Endothelial cell of umbilical vein (primary cell): ENCODE measurements around the gene SPDL1. TPM values are rescaled to one million over a fixed set of nuclear protein-coding genes. Genes with fewer than 3 reads are reported as not detected.

ENCODE experiments used
- BruUV-seq: library from RNA; stranded (reverse); fragments of 400-500 nt; replicated peaks from 2 replicates; lab custom pipeline; 2021; lab: Mats Ljungman, UMichigan
- CTCF ChIA-PET: fragments of 300-600, 350-600 bp; sonication (Branson Sonifier 250); formaldehyde crosslinking; loops from one replicate; lab custom pipeline; 2021; ENCODE audit warnings: antibody characterized with exemption, inconsistent platforms; lab: Charles Lee
- POLR2A ChIA-PET: fragments of 300-600, 350-600 bp; sonication (Branson Sonifier 250); formaldehyde crosslinking; loops from one replicate; lab custom pipeline; 2021; ENCODE audit warnings: antibody characterized with exemption, inconsistent platforms; lab: Charles Lee
- DNase-seq: peaks from one replicate; pipeline ENCODE4 v3.0.0-alpha.2; 2011; ENCODE audit warnings: low read depth, low spot score
- FAIRE-seq: peaks from 2 replicates; lab custom pipeline; 2011; peaks lifted over from hg19 to GRCh38; lab: Jason Lieb, UNC
- H2AFZ ChIP-seq: 2 replicates; pipeline ENCODE4 v1.6.0; 2012; ENCODE audit warnings: low read depth, low read length, control low read depth, inconsistent platforms
- H3K27ac ChIP-seq: 2 replicates; pipeline ENCODE4 v1.5.1; 2011; ENCODE audit warnings: low read depth, mild to moderate bottlenecking, control low read depth, low read length, moderate library complexity; ENCODE audit not compliant: insufficient read depth
- H3K27me3 ChIP-seq, 2 experiments: 2 replicates each; pipeline versions ENCODE4 v1.6.0 to v1.6.1; 2011; ENCODE audit warnings: low read length in 2 of 2, mixed read lengths in 1 of 2; ENCODE audit not compliant: control insufficient read depth in 2 of 2, insufficient read depth in 2 of 2
- H3K36me3 ChIP-seq, 2 experiments: 2 replicates in 1 of 2; 3 replicates in 1 of 2; pipeline ENCODE4 v1.5.1; 2011; ENCODE audit warnings: low read length in 2 of 2, mild to moderate bottlenecking in 1 of 2, moderate library complexity in 1 of 2; ENCODE audit not compliant: control insufficient read depth in 2 of 2, insufficient read depth in 2 of 2; ENCODE audit errors: extremely low read depth in 1 of 2
- H3K4me1 ChIP-seq: 3 replicates; pipeline ENCODE4 v1.5.1; 2011; ENCODE audit warnings: mild to moderate bottlenecking, low read length; ENCODE audit not compliant: control insufficient read depth, insufficient read depth; ENCODE audit errors: extremely low read depth
- H3K4me2 ChIP-seq: 2 replicates; pipeline ENCODE4 v1.6.1; 2011; ENCODE audit warnings: low read length, control low read depth, mixed read lengths; ENCODE audit not compliant: insufficient read depth
- H3K4me3 ChIP-seq, 3 experiments: fragments of 200-600 bp in 1 of 3; sonication (generic), shearing (Covaris generic) in 1 of 3; replicated peaks in 1 of 3; 2 replicates each; pipeline ENCODE4 v1.5.1; 2011 to 2016; ENCODE audit warnings: control low read depth in 3 of 3, low read length in 3 of 3, mild to moderate bottlenecking in 2 of 3, inconsistent platforms in 1 of 3, low read depth in 1 of 3, moderate library complexity in 1 of 3; ENCODE audit not compliant: insufficient read depth in 1 of 3
- H3K79me2 ChIP-seq: 2 replicates; pipeline ENCODE4 v1.6.0; 2012; ENCODE audit warnings: low read length, inconsistent platforms; ENCODE audit not compliant: control insufficient read depth, insufficient read depth
- H3K9ac ChIP-seq: replicated peaks from 2 replicates; pipeline ENCODE3; 2011; ENCODE audit warnings: low read length, control low read depth; ENCODE audit not compliant: insufficient read depth; ENCODE audit errors: extremely low read depth
- H3K9me1 ChIP-seq: replicated peaks from 3 replicates; pipeline ENCODE4 v1.6.0; 2011; ENCODE audit warnings: mild to moderate bottlenecking, low read length; ENCODE audit not compliant: control insufficient read depth, insufficient read depth; ENCODE audit errors: extremely low read depth
- H3K9me3 ChIP-seq: replicated peaks from 2 replicates; pipeline ENCODE4 v1.5.1; 2012; ENCODE audit warnings: low read length, inconsistent platforms; ENCODE audit not compliant: control insufficient read depth, insufficient read depth
- H4K20me1 ChIP-seq: replicated peaks from 2 replicates; pipeline ENCODE3; 2011; ENCODE audit warnings: mild to moderate bottlenecking, low read length; ENCODE audit not compliant: control insufficient read depth, insufficient read depth; ENCODE audit errors: extremely low read depth
- EZH2 ChIP-seq: IDR thresholded peaks from 2 replicates; pipeline ENCODE4 v1.6.1; 2012; ENCODE audit warnings: borderline replicate concordance, low read depth, mild to moderate bottlenecking, moderate library complexity, low read length, inconsistent platforms; ENCODE audit not compliant: severe bottlenecking
- FOS ChIP-seq: IDR thresholded peaks from 2 replicates; pipeline ENCODE4 v1.6.1; 2011; ENCODE audit warnings: mild to moderate bottlenecking, low read length, moderate library complexity, borderline replicate concordance; ENCODE audit not compliant: insufficient read depth
- GATA2 ChIP-seq: IDR thresholded peaks from 2 replicates; pipeline ENCODE4 v1.7.0; 2011; ENCODE audit warnings: low read depth, mild to moderate bottlenecking, moderate library complexity, mixed read lengths, low read length; ENCODE audit not compliant: insufficient read length, insufficient read depth
- JUN ChIP-seq: IDR thresholded peaks from 2 replicates; pipeline ENCODE4 v1.6.1; 2011; ENCODE audit warnings: borderline replicate concordance, low read depth; ENCODE audit not compliant: insufficient read length, insufficient read depth
- MAX ChIP-seq: IDR thresholded peaks from 2 replicates; pipeline ENCODE4 v1.6.1; 2011; ENCODE audit not compliant: insufficient read depth, insufficient read length
- MYC ChIP-seq: IDR thresholded peaks from one replicate; pipeline ENCODE4 v1.6.1; 2011; ENCODE audit warnings: mild to moderate bottlenecking, low read depth, low read length
- POLR2AphosphoS5 ChIP-seq: IDR thresholded peaks from 2 replicates; pipeline ENCODE4 v1.6.1; 2012; ENCODE audit warnings: low read depth, mild to moderate bottlenecking, control low read depth, low read length, moderate library complexity; ENCODE audit not compliant: insufficient read depth
- dilution Hi-C: fragments of 300-500 bp; cut with MboI; formaldehyde crosslinking; loops from one replicate; pipeline ENCODE4 v1.15.0; 2019; ENCODE audit warnings: low sequenced_read_pairs; ENCODE audit not compliant: extremely low pct_ligation_motif_present
- intact Hi-C: fragments of 100-400 bp; cut with micrococcal nuclease; formaldehyde crosslinking; loops from one replicate; pipeline ENCODE4 v1.10.0; 2022
- polyA plus RNA-seq, 4 experiments: library from polyadenylated mRNA; depleted of rRNA in 3 of 4; stranded (reverse) in 3 of 4; unstranded in 1 of 4; fragments of >200 nt; gene quantifications; 2 replicates each; pipeline versions ENCODE4 v1.2.1 to v1.2.3, GENCODE V29; 2011 to 2012; ENCODE audit warnings: missing spikeins in 1 of 4
- total RNA-seq: library from RNA; stranded (reverse); gene quantifications from 2 replicates; pipeline ENCODE4 v1.2.3, GENCODE V29; 2021
- TF ChIP-seq, protein P1 (sequence below), 2 donors: IDR thresholded peaks; 1 replicate in 1 of 2; 2 replicates in 1 of 2; pipeline ENCODE4 v1.5.1; 2011; ENCODE audit warnings: low read length in 2 of 2, mild to moderate bottlenecking in 2 of 2, moderate library complexity in 2 of 2, control low read depth in 1 of 2, inconsistent platforms in 1 of 2, low read depth in 1 of 2; ENCODE audit not compliant: insufficient read depth in 1 of 2; ENCODE audit errors: extremely low read depth in 1 of 2

Gene SPDL1
- total and polyA plus RNA-seq, 2 donors (not counting 3 experiments of a cell fraction or from before 2014, with no cell fraction given): 19.7 to 51.8 TPM

DNA sequence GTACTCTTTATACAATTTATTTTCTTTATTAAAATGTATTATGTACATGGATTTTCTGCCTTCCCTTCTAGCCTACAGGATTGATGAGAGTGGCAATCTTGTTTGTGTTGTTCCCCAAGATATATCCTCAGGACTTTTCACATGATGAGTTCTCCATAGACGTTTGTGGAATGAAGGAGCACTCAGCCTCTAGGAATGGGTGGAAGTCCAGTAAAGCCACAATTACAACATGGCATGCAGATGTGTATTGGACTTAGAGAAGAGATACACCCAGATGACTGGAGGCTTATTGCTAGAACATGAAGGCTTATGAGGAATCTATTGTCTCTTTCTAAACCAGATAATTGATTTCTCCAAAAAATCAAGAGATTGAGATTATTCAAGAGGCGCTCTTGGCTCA lies 45.3 kb downstream of the SPDL1 start:
- BruUV-seq: no TSS peak
- Histone ChIP-seq H3K27me3 (no peaks in the 10 kb centered on the region), H3K36me3 (no peaks in the 10 kb centered on the region), H3K4me3 (no peak overlapping the region), H4K20me1 (no peaks in the 10 kb centered on the region), H3K79me2 (no peaks in the 10 kb centered on the region), H3K27ac (no peak overlapping the region), H3K9me3 (no peaks in the 10 kb centered on the region), H3K4me2 (no peak overlapping the region), H3K9ac (no peak overlapping the region), H2AFZ (no peak overlapping the region), H3K9me1 (no peaks in the 10 kb centered on the region), H3K4me1 (peaks cover 2% of the 10 kb centered on the region)
- no peak for DNase-seq
- CTCF ChIA-PET: no interaction called here
- intact Hi-C loops (no loop called here), dilution Hi-C loops (no loop called here)
- POLR2A ChIA-PET: no interaction called here
- TF ChIP-seq JUN: no peak
- TF ChIP-seq, protein P1, sequence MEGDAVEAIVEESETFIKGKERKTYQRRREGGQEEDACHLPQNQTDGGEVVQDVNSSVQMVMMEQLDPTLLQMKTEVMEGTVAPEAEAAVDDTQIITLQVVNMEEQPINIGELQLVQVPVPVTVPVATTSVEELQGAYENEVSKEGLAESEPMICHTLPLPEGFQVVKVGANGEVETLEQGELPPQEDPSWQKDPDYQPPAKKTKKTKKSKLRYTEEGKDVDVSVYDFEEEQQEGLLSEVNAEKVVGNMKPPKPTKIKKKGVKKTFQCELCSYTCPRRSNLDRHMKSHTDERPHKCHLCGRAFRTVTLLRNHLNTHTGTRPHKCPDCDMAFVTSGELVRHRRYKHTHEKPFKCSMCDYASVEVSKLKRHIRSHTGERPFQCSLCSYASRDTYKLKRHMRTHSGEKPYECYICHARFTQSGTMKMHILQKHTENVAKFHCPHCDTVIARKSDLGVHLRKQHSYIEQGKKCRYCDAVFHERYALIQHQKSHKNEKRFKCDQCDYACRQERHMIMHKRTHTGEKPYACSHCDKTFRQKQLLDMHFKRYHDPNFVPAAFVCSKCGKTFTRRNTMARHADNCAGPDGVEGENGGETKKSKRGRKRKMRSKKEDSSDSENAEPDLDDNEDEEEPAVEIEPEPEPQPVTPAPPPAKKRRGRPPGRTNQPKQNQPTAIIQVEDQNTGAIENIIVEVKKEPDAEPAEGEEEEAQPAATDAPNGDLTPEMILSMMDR (IDR thresholded peaks at IDR 0.05; ENCODE audit: extremely low read depth in 1 of 2, insufficient read depth in 1 of 2, low read depth in 1 of 2, low read length in 2 of 2): no peak
- TF ChIP-seq GATA2: no peak
- no peak for TF ChIP-seq FOS
- TF ChIP-seq MYC: no peak
- TF ChIP-seq MAX: no peak
- TF ChIP-seq EZH2: no peak
- TF ChIP-seq POLR2AphosphoS5: no peak
- no peak for FAIRE-seq
